ENCODE data around the gene ATP13A3.

Gene ATP13A3

GRCh38 chr3:194390835-194391234, 96.0 kb downstream of the ATP13A3 start:
- no peak overlapping the region for H3K9ac ChIP-seq (ENCODE audit: low read depth, low read length)
- H3K36me3 ChIP-seq (ENCODE audit: control insufficient read depth, insufficient read depth, low read length): no peaks in the 10 kb centered on the region
- no peak overlapping the region for H3K4me3 ChIP-seq (ENCODE audit: low read depth, low read length)
- 0 out of 2 replicates have a peak, but pooled peaks cover under 1% of the 10 kb centered on the region for H3K4me1 ChIP-seq (ENCODE audit: control insufficient read depth, insufficient read depth, low read length)
- peaks cover 2% of the 10 kb centered on the region; the same call in 1 of the 2 replicates for H3K27me3 ChIP-seq (ENCODE audit: control insufficient read depth, insufficient read depth, low read length)
- H3K27ac ChIP-seq (ENCODE audit: low read depth, low read length): no peak overlapping the region
- H3K9me3 ChIP-seq (ENCODE audit: control insufficient read depth, insufficient read depth, low read length): no peaks in the 10 kb centered on the region

- H3K9ac ChIP-seq (ENCODE audit: low read depth, low read length): no peak overlapping the region
- no peaks in the 10 kb centered on the region; the same call in 1 of the 2 replicates for H3K27me3 ChIP-seq (ENCODE audit: control insufficient read depth, insufficient read depth, low read length)
- H3K4me3 ChIP-seq (ENCODE audit: low read depth, low read length): no peak overlapping the region
- H3K27ac ChIP-seq (ENCODE audit: low read depth, low read length): no peak overlapping the region
- H3K4me1 ChIP-seq (ENCODE audit: control insufficient read depth, insufficient read depth, low read length): no peaks in the 10 kb centered on the region
- no peaks in the 10 kb centered on the region for H3K9me3 ChIP-seq (ENCODE audit: control insufficient read depth, insufficient read depth, low read length)
- no peaks in the 10 kb centered on the region for H3K36me3 ChIP-seq (ENCODE audit: control insufficient read depth, insufficient read depth, low read length)
Measured at GRCh38 chr3:194389269-194389668, 97.5 kb downstream of the ATP13A3 start.

- Histone ChIP-seq H3K9me3 (ENCODE audit: control insufficient read depth, insufficient read depth, low read length) (no peaks in the 10 kb centered on the region), H3K27ac (ENCODE audit: low read depth, low read length) (no peak overlapping the region), H3K27me3 (ENCODE audit: control insufficient read depth, insufficient read depth, low read length) (no peaks in the 10 kb centered on the region; the same call in 1 of the 2 replicates), H3K4me3 (ENCODE audit: low read depth, low read length) (no peak overlapping the region), H3K4me1 (ENCODE audit: control insufficient read depth, insufficient read depth, low read length) (peaks cover 5% of the 10 kb centered on the region; the same call in 1 of the 2 replicates), H3K36me3 (ENCODE audit: control insufficient read depth, insufficient read depth, low read length) (no peaks in the 10 kb centered on the region), H3K9ac (ENCODE audit: low read depth, low read length) (no peak overlapping the region)
Measured at GRCh38 chr3:194387926-194388418, 98.8 kb downstream of the ATP13A3 start.

GRCh38 chr3:194387276-194387675, 99.5 kb downstream of the ATP13A3 start:
- no peaks in the 10 kb centered on the region for H3K9me3 ChIP-seq (ENCODE audit: control insufficient read depth, insufficient read depth, low read length)
- H3K4me1 ChIP-seq (ENCODE audit: control insufficient read depth, insufficient read depth, low read length): peaks cover 12% of the 10 kb centered on the region; the same call in 1 of the 2 replicates
- H3K9ac ChIP-seq (ENCODE audit: low read depth, low read length): peak overlapping the region; percentile 16; the same call in 1 of the 2 replicates
- H3K36me3 ChIP-seq (ENCODE audit: control insufficient read depth, insufficient read depth, low read length): no peaks in the 10 kb centered on the region
- H3K27me3 ChIP-seq (ENCODE audit: control insufficient read depth, insufficient read depth, low read length): no peaks in the 10 kb centered on the region; the same call in 1 of the 2 replicates
- no peak overlapping the region for H3K27ac ChIP-seq (ENCODE audit: low read depth, low read length)
- H3K4me3 ChIP-seq (ENCODE audit: low read depth, low read length): no peak overlapping the region

GRCh38 chr3:194386648-194387047, 100.2 kb downstream of the ATP13A3 start:
- Histone ChIP-seq H3K9me3 (ENCODE audit: control insufficient read depth, insufficient read depth, low read length) (no peaks in the 10 kb centered on the region), H3K27me3 (ENCODE audit: control insufficient read depth, insufficient read depth, low read length) (no peaks in the 10 kb centered on the region; the same call in 1 of the 2 replicates), H3K27ac (ENCODE audit: low read depth, low read length) (no peak overlapping the region), H3K4me3 (ENCODE audit: low read depth, low read length) (no peak overlapping the region), H3K9ac (ENCODE audit: low read depth, low read length) (no peak overlapping the region), H3K36me3 (ENCODE audit: control insufficient read depth, insufficient read depth, low read length) (no peaks in the 10 kb centered on the region), H3K4me1 (ENCODE audit: control insufficient read depth, insufficient read depth, low read length) (peaks cover 13% of the 10 kb centered on the region; the same call in 1 of the 2 replicates)

- no peaks in the 10 kb centered on the region; the same call in 1 of the 2 replicates for H3K27me3 ChIP-seq (ENCODE audit: control insufficient read depth, insufficient read depth, low read length)
- H3K9ac ChIP-seq (ENCODE audit: low read depth, low read length): no peak overlapping the region
- H3K36me3 ChIP-seq (ENCODE audit: control insufficient read depth, insufficient read depth, low read length): no peaks in the 10 kb centered on the region
- no peak overlapping the region for H3K4me3 ChIP-seq (ENCODE audit: low read depth, low read length)
- no peaks in the 10 kb centered on the region for H3K9me3 ChIP-seq (ENCODE audit: control insufficient read depth, insufficient read depth, low read length)
- no peak overlapping the region for H3K27ac ChIP-seq (ENCODE audit: low read depth, low read length)
- peaks cover 13% of the 10 kb centered on the region; the same call in 1 of the 2 replicates for H3K4me1 ChIP-seq (ENCODE audit: control insufficient read depth, insufficient read depth, low read length)
Measured at GRCh38 chr3:194386066-194386465, 100.7 kb downstream of the ATP13A3 start.

GRCh38 chr3:194384569-194385001, 102.2 kb downstream of the ATP13A3 start:
- H3K9ac ChIP-seq (ENCODE audit: low read depth, low read length): no peak overlapping the region
- H3K4me1 ChIP-seq (ENCODE audit: control insufficient read depth, insufficient read depth, low read length): peaks cover 16% of the 10 kb centered on the region; the same call in 1 of the 2 replicates
- no peaks in the 10 kb centered on the region for H3K27me3 ChIP-seq (ENCODE audit: control insufficient read depth, insufficient read depth, low read length)
- no peak overlapping the region for H3K27ac ChIP-seq (ENCODE audit: low read depth, low read length)
- H3K4me3 ChIP-seq (ENCODE audit: low read depth, low read length): no peak overlapping the region
- H3K9me3 ChIP-seq (ENCODE audit: control insufficient read depth, insufficient read depth, low read length): no peaks in the 10 kb centered on the region
- no peaks in the 10 kb centered on the region for H3K36me3 ChIP-seq (ENCODE audit: control insufficient read depth, insufficient read depth, low read length)

GRCh38 chr3:194384156-194384555, 102.6 kb downstream of the ATP13A3 start:
- H3K27me3 ChIP-seq (ENCODE audit: control insufficient read depth, insufficient read depth, low read length): no peaks in the 10 kb centered on the region
- no peak overlapping the region for H3K27ac ChIP-seq (ENCODE audit: low read depth, low read length)
- H3K9me3 ChIP-seq (ENCODE audit: control insufficient read depth, insufficient read depth, low read length): no peaks in the 10 kb centered on the region
- no peak overlapping the region for H3K9ac ChIP-seq (ENCODE audit: low read depth, low read length)
- H3K4me1 ChIP-seq (ENCODE audit: control insufficient read depth, insufficient read depth, low read length): peaks cover 16% of the 10 kb centered on the region; the same call in 1 of the 2 replicates
- no peak overlapping the region for H3K4me3 ChIP-seq (ENCODE audit: low read depth, low read length)
- H3K36me3 ChIP-seq (ENCODE audit: control insufficient read depth, insufficient read depth, low read length): no peaks in the 10 kb centered on the region

GRCh38 chr3:194383276-194383940, 103.4 kb downstream of the ATP13A3 start:
- H3K4me3 ChIP-seq (ENCODE audit: low read depth, low read length): no peak overlapping the region

GRCh38 chr3:194382892-194383223, 103.9 kb downstream of the ATP13A3 start:
- Histone ChIP-seq H3K9ac (ENCODE audit: low read depth, low read length) (no peak overlapping the region), H3K27me3 (ENCODE audit: control insufficient read depth, insufficient read depth, low read length) (no peaks in the 10 kb centered on the region), H3K4me3 (ENCODE audit: low read depth, low read length) (no peak overlapping the region), H3K4me1 (ENCODE audit: control insufficient read depth, insufficient read depth, low read length) (peaks cover 16% of the 10 kb centered on the region; the same call in 1 of the 2 replicates), H3K36me3 (ENCODE audit: control insufficient read depth, insufficient read depth, low read length) (no peaks in the 10 kb centered on the region), H3K9me3 (ENCODE audit: control insufficient read depth, insufficient read depth, low read length) (no peaks in the 10 kb centered on the region), H3K27ac (ENCODE audit: low read depth, low read length) (peak overlapping the region; percentile 42)

More at GRCh38 chr3:194383276-194383940, 103.4 kb downstream of the ATP13A3 start:
- Histone ChIP-seq H3K27me3 (ENCODE audit: control insufficient read depth, insufficient read depth, low read length) (no peaks in the 10 kb centered on the region), H3K36me3 (ENCODE audit: control insufficient read depth, insufficient read depth, low read length) (no peaks in the 10 kb centered on the region), H3K9me3 (ENCODE audit: control insufficient read depth, insufficient read depth, low read length) (no peaks in the 10 kb centered on the region), H3K27ac (ENCODE audit: low read depth, low read length) (no peak overlapping the region), H3K9ac (ENCODE audit: low read depth, low read length) (no peak overlapping the region), H3K4me1 (ENCODE audit: control insufficient read depth, insufficient read depth, low read length) (peaks cover 16% of the 10 kb centered on the region; the same call in 1 of the 2 replicates)

GRCh38 chr3:194382196-194382891, 104.5 kb downstream of the ATP13A3 start:
- H3K36me3 ChIP-seq (ENCODE audit: control insufficient read depth, insufficient read depth, low read length): no peaks in the 10 kb centered on the region
- no peak overlapping the region for H3K4me3 ChIP-seq (ENCODE audit: low read depth, low read length)
- no peaks in the 10 kb centered on the region for H3K27me3 ChIP-seq (ENCODE audit: control insufficient read depth, insufficient read depth, low read length)
- peak overlapping the region; percentile 42 for H3K27ac ChIP-seq (ENCODE audit: low read depth, low read length)
- no peak overlapping the region for H3K9ac ChIP-seq (ENCODE audit: low read depth, low read length)
- H3K9me3 ChIP-seq (ENCODE audit: control insufficient read depth, insufficient read depth, low read length): no peaks in the 10 kb centered on the region
- peaks cover 16% of the 10 kb centered on the region; the same call in 1 of the 2 replicates for H3K4me1 ChIP-seq (ENCODE audit: control insufficient read depth, insufficient read depth, low read length)

All from HUES48 (cell line).